Stimulated activated naive CD8-positive, alpha-beta T cell treated with anti-CD3 and anti-CD28 coated beads, Interleukin-15, Interleukin-2, amounts not matched to agents 100 ng/mL and 50 ng/mL, for 24 hours (primary cell): ENCODE measurements around the gene GABRR3.

Source experiments
- H3K27ac Mint-ChIP-seq: one replicate; pipeline ENCODE4 v1.8.0; 2021; ENCODE audit warnings: mild to moderate bottlenecking, mixed read lengths
- H3K27me3 Mint-ChIP-seq: one replicate; pipeline ENCODE4 v1.8.0; 2021; ENCODE audit warnings: mixed read lengths
- H3K36me3 Mint-ChIP-seq: one replicate; pipeline ENCODE4 v1.8.0; 2021; ENCODE audit warnings: low read depth, mixed read lengths
- H3K4me1 Mint-ChIP-seq: one replicate; pipeline ENCODE4 v1.8.0; 2021; ENCODE audit warnings: low read depth, mixed read lengths
- H3K4me3 Mint-ChIP-seq: one replicate; pipeline ENCODE4 v1.8.0; 2021; ENCODE audit warnings: mild to moderate bottlenecking, mixed read lengths
- H3K9me3 Mint-ChIP-seq: one replicate; pipeline ENCODE4 v1.8.0; 2021; ENCODE audit warnings: mixed read lengths

Gene GABRR3

DNA sequence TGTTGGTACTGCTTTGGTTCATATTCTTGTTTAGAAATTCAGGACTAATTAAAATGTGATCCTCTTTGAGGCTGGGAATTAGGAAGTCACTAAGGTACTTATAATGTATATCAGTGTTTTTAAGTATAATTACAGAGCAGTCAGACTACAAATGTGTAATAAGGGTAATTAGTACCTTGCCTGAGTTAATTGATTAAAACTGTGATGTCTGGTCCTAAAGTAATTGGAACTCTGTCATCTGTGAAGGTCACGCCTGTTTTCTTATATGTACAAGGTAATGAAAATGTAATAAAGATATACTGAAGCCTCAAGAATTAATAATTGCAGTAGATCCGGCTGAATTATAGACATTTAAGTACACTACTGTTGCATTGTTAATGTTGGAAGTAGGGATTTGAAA, 95.7 kb downstream of the GABRR3 start:
- no peaks in the 10 kb centered on the region for H3K9me3 Mint-ChIP-seq
- H3K36me3 Mint-ChIP-seq: peaks cover 48% of the 10 kb centered on the region
- H3K4me1 Mint-ChIP-seq: peaks cover 20% of the 10 kb centered on the region
- no peak overlapping the region for H3K27ac Mint-ChIP-seq
- H3K27me3 Mint-ChIP-seq: no peaks in the 10 kb centered on the region
- no peak overlapping the region for H3K4me3 Mint-ChIP-seq

DNA sequence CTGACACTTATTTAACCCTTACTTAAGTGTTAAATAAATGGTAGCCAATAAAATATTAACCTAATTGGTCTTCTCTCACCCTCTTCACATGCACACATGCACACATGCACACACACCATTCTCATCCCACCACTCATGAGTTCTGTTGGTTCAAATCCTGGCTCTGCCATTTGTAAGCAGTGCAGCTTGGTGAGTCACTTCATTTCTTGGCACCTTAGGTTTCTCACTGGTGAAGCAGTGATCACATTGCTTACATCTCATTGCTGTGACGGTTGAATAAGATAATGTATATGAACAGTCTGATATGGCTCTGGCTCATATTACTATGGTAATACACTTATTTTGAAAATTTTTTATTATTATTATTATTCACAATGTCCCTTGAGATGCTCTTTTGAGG, 96.7 kb downstream of the GABRR3 start:
- peaks cover 39% of the 10 kb centered on the region for H3K36me3 Mint-ChIP-seq
- H3K27ac Mint-ChIP-seq: no peak overlapping the region
- H3K27me3 Mint-ChIP-seq: no peaks in the 10 kb centered on the region
- H3K4me1 Mint-ChIP-seq: peaks cover 19% of the 10 kb centered on the region
- H3K9me3 Mint-ChIP-seq: no peaks in the 10 kb centered on the region
- no peak overlapping the region for H3K4me3 Mint-ChIP-seq

DNA sequence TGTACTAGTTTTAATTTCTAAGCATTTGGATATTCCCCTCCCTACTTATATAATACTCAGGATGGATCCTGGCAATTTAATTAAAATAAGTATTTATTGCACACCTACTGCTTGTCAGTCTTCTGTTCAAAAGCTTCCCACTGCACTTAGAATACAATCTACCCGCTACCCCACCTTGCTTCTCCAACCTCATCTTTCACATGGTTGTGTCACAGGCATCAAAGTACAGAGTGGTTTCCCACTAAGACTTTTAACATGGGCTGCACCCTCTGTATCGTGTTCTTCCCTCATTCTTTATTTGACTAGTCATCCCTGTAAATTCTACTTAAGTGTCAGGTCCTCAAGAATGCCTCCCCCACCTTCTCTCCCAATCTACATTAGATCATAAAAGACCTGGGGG, 97.9 kb downstream of the GABRR3 start:
- peaks cover 32% of the 10 kb centered on the region for H3K36me3 Mint-ChIP-seq

DNA sequence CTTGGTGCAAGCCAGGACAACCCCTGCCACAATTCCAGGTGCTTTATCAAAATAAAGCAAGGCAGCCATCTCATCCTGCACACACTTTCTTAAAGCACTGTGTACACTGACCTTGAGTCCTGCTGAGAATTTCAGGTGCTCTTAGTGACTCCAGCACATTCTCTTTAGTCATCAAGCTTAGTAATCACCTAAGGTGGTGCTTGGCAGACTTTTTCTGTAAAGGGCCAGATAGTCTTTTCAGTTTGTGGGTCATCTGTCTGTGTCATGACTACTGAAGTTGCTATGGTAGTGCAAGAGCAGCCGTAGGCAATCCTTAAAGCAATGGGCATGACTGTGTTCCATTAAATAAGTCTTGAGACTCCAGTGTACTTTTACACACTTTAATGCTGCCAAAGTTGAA, 99.3 kb downstream of the GABRR3 start:
- peaks cover 2% of the 10 kb centered on the region for H3K9me3 Mint-ChIP-seq
- H3K4me1 Mint-ChIP-seq: peaks cover 13% of the 10 kb centered on the region
- no peak overlapping the region for H3K4me3 Mint-ChIP-seq
- H3K27ac Mint-ChIP-seq: peak overlapping the region; percentile 9
- peaks cover 27% of the 10 kb centered on the region for H3K36me3 Mint-ChIP-seq
- H3K27me3 Mint-ChIP-seq: no peaks in the 10 kb centered on the region

More for the DNA sequence above, 97.9 kb downstream of the GABRR3 start:
- Mint-ChIP-seq H3K27ac (no peak overlapping the region), H3K9me3 (no peaks in the 10 kb centered on the region), H3K4me3 (no peak overlapping the region), H3K4me1 (peaks cover 13% of the 10 kb centered on the region), H3K27me3 (no peaks in the 10 kb centered on the region)
